ENCODE data around the gene NHERF2. TPM values are rescaled to one million over a fixed set of nuclear protein-coding genes. Genes with fewer than 3 reads are reported as not detected.
A peak's percentile ranks its signal among the peaks of the same experiment; 100 is the strongest.

Gene NHERF2
- total and polyA plus RNA-seq, 2 of the 4 experiments (the other 2 are of a cell fraction), result 18.6 to 77.8 TPM

- H3K36me3 ChIP-seq (ENCODE audit: control insufficient read depth, insufficient read depth, low read length), result peaks cover 63% of the 10 kb centered on the region
- no peak overlapping the region for H3K56ac ChIP-seq (ENCODE audit: extremely low read depth, insufficient read depth, low read length)
- DNase-seq (no peak), ATAC-seq (ENCODE audit: low read depth) (no peak)
- no peaks in the 10 kb centered on the region for H3K27me3 ChIP-seq (ENCODE audit: control insufficient read depth, insufficient read depth, low read length)
- H3K4me1 ChIP-seq (ENCODE audit: control insufficient read depth, insufficient read depth, low read length), result no peaks in the 10 kb centered on the region
- H2AK9ac ChIP-seq (replicated peaks; ENCODE audit: low read depth, low read length, poor library complexity), result peak overlapping the region; percentile 37
- H3K9me1 ChIP-seq (ENCODE audit: insufficient read depth, low read length), result no peaks in the 10 kb centered on the region
- no peak overlapping the region for H4K91ac ChIP-seq (ENCODE audit: insufficient read depth, low read depth, low read length)
- H3K27ac ChIP-seq (ENCODE audit: insufficient read depth, low read length), result no peak overlapping the region
- H4K5ac ChIP-seq (ENCODE audit: low read depth, low read length), result no peak overlapping the region
- no peak overlapping the region for H3K4me3 ChIP-seq (ENCODE audit: insufficient read depth, low read depth, low read length)
- BruUV-seq (replicated peaks), result no TSS peak
- H2AFZ ChIP-seq (replicated peaks; ENCODE audit: low read length, poor library complexity), result no peak overlapping the region
- no peak overlapping the region for H3K23ac ChIP-seq (ENCODE audit: low read depth, low read length)
- dilution Hi-C loops (cut with HindIII; ENCODE audit: low sequenced_read_pairs, unreplicated experiment) (no loop called here), intact Hi-C loops (cut with micrococcal nuclease) (no loop called here), in situ Hi-C loops (cut with MboI; ENCODE audit: low sequenced_read_pairs) (no loop called here)
- 79% methylated on average over 2 of the region's 8 CpGs; no CpG with 5 or more reads in 1 of the 2 experiments for WGBS, 2 experiments (ENCODE audit: extremely low coverage in 2 of 2, insufficient read length in 1 of 2)
- no peak overlapping the region for H3K14ac ChIP-seq (replicated peaks; ENCODE audit: low read depth, low read length)
- H3K4me2 ChIP-seq (ENCODE audit: low read depth, low read length), result no peak overlapping the region
- TF ChIP-seq RAD21 (IDR thresholded peaks at IDR 0.05; ENCODE audit: low read length), result no peak
- no peak overlapping the region for H3K18ac ChIP-seq (ENCODE audit: low read depth, low read length)
- ChIA-PET CTCF (no interaction called here), POLR2A (ENCODE audit: unreplicated experiment) (no interaction called here)
- H3K79me1 ChIP-seq (ENCODE audit: low read depth in 1 of 2, low read length in 2 of 2), result no peaks in the 10 kb centered on the region; a peak in 2 of 4 replicates
- no peak overlapping the region for H2BK15ac ChIP-seq (ENCODE audit: low read depth, low read length)
- H4K8ac ChIP-seq (ENCODE audit: low read depth in 2 of 2, low read length in 2 of 2), result no peak overlapping the region
- no peaks in the 10 kb centered on the region; the same call in 1 of the 2 replicates for H4K20me1 ChIP-seq (ENCODE audit: insufficient read depth, low read length)
- H2BK120ac ChIP-seq (ENCODE audit: low read depth, low read length), result no peak overlapping the region
- H2BK20ac ChIP-seq (ENCODE audit: low read depth, low read length), result no peak overlapping the region
- no peak overlapping the region for H2BK5ac ChIP-seq (ENCODE audit: low read depth, low read length, poor library complexity, severe bottlenecking)
- no peak overlapping the region for H2AK5ac ChIP-seq (ENCODE audit: low read depth, low read length)
- H3K9ac ChIP-seq (ENCODE audit: low read depth, low read length), result no peak overlapping the region
- no peak overlapping the region for H3K4ac ChIP-seq (ENCODE audit: low read depth, low read length)
- H3K9me3 ChIP-seq (ENCODE audit: control insufficient read depth, insufficient read depth, low read length), result no peaks in the 10 kb centered on the region
These were observed 46.2 kb downstream of the NHERF2 start for GRCh38 chr16:2072926-2073325.
